AG09309 (cell line): ENCODE measurements around the gene PRM3.
"Not testable (repeated sequence)": the region's sequence is repeated elsewhere in the genome, so short reads cannot be mapped to it uniquely, and the experiment has no call there.

Source experiments
- DNase-seq: peaks from one replicate; pipeline ENCODE4 v3.0.0-alpha.2; 2010; ENCODE audit warnings: low read depth
- H3K4me3 ChIP-seq: 2 replicates; pipeline ENCODE4 v1.5.1; 2011; ENCODE audit warnings: mild to moderate bottlenecking, low read depth, low read length, moderate library complexity; ENCODE audit not compliant: control insufficient read depth
- CTCF ChIP-seq: IDR thresholded peaks from 2 replicates; pipeline ENCODE4 v1.5.1; 2011; ENCODE audit warnings: mild to moderate bottlenecking, low read depth, low read length, inconsistent platforms; ENCODE audit not compliant: insufficient read depth, control insufficient read depth; ENCODE audit errors: missing control alignments

PRM3 gene

DNA sequence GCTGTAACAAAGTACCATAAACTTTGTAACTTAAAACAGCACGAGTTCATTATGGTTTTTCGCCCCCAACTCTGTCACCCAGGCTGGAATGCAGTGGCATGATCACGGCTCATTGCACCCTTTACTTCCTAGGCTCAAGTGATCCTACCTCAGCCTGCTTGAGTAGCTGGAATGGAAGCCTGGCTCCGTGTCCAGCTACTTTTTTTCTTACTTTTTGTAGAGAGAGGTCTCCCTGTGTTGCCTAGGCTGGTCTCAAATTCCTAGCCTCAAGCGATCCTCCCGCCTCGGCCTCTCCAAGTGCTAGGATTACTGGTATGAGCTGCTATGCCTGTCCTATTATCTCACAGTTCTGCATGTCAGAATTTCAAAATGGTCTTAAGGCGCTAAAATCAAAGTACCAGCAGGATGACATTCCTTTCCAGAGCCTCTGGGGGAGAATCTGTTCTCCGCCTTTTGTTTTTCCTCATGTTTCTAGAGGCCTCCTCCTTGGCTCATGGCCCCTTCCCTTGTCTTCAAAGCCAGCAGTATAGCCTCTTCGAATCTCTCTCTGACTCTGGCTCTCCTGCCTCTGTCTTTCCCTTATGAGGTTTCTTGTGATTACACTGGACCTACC, 17.8 kb upstream of the PRM3 start:
- H3K4me3 ChIP-seq = no peak overlapping the region
- no peak for DNase-seq
- no peak for TF ChIP-seq CTCF

DNA sequence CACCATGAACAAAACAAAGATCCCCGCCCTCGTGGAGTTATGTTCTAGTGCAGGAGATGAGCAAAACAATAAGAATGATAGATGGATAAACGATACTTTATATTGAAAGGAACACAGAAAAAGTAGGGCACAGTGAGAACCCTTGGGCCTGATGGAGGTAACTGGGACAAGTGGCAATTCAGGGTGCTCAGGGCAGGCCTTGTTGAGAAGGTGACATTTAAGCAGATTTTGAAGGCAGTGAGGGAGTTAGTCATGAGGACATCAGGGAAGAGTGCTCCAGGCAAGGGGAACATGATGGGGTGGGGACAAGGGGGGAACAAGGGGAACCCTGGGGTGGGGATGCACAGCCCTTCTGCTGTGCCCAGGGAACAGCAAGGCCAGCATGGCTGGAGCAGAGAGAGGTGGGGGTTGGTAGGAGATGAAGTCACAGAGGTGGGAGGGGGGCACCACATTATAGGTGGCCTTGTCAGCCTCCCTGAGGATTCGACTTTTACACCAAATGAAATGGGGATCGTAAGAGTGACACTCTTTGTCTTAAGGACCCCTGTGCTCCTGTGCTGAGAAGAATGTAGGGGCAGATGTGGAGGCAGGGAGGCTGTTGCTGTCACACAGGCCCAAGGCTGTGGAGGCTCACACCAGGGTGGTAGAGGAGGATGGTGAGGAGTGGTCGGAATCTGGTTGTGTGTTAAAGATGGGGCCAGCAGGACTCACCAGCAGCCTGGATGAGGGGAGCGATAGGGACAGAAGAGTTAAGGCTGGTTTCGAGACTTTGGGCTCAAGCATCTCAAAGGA, 16.9 kb upstream of the PRM3 start:
- H3K4me3 ChIP-seq = no peak overlapping the region
- TF ChIP-seq CTCF = no peak
- DNase-seq = no peak

DNA sequence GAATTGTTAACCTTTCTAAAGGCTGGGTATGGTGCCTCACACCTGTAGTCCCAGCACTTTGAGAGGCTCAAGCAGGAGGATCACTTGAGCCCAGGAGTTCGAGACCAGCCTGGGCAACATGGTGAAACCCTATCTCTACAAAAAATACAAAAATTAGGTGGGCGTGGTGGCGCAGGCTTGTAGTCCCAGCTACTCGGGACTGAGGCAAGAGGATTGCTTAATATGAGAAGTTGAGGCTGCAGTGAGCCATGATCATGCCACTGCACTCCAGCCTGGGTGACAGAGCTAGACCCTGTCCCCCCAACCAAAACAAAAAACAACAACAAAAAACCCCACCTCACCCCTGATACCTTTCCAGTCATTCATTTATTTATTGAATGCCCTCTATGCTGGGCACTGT, 16.3 kb upstream of the PRM3 start:
- not testable (repeated sequence) for DNase-seq, H3K4me3 ChIP-seq

DNA sequence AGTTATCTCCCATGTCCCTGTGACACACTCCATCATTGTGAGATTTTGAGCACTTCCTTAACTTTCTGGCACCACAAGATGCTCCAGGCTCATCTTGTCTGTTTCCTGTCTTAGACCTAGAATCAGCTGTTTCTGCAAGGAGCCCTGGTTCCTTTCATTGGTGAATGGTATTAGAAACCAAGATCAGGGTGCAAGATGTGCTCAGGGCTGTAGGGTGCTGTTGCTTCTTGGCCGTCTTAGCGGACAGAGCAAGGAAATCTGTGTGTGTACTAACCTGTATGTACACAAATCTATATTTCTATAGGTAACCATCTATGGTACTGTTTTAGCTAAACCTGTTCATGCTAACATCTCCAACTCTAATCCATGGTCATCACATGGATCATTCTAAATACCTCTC, 15.8 kb upstream of the PRM3 start:
- DNase-seq = no peak
- TF ChIP-seq CTCF = no peak

DNA sequence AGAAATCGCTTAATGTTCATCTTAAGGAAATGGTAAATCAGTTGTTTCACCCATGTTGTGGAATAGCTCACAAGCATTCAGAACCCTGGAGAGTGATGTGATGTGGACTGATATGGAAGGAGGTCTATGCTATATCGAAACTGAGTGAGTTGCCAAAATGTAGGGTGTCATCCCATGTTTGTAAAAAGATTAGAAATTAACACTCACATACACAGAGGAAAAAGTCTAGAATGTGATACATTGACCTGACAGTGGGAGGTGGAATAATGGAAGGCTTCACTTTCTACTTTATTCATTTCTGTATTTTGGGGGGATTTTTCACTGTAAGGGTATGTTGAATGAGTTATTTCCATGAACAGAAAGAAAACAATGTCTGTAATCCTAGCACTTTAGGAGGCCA, 12.4 kb upstream of the PRM3 start:
- TF ChIP-seq CTCF = no peak
- no peak for DNase-seq
- no peak overlapping the region for H3K4me3 ChIP-seq

More for the DNA sequence above, 15.8 kb upstream of the PRM3 start:
- H3K4me3 ChIP-seq = no peak overlapping the region

- TF ChIP-seq CTCF = no peak
- no peak overlapping the region for H3K4me3 ChIP-seq
- DNase-seq = no peak
Measured at GRCh38 chr16:11283820-11284248, 10.4 kb upstream of the PRM3 start.
